ENCODE results near the gene PALM3.
"Not testable (repeated sequence)": the region's sequence is repeated elsewhere in the genome, so short reads cannot be mapped to it uniquely, and the experiment has no call there.

Gene PALM3

GRCh38 chr19:14050512-14050911 is 11.4 kb downstream of the PALM3 start:
- H3K4me3 ChIP-seq (ENCODE audit: low read depth, low read length), result no peak overlapping the region
- no peaks in the 10 kb centered on the region for H3K36me3 ChIP-seq (replicated peaks)
- DNase-seq, result no peak
- in situ Hi-C loops (cut with HindIII; ENCODE audit: low pct_ligation_motif_present, low sequenced_read_pairs), result no loop called here
- no peaks in the 10 kb centered on the region for H3K27me3 ChIP-seq (replicated peaks)
- TF ChIP-seq CTCF (IDR thresholded peaks at IDR 0.05; ENCODE audit: low read depth, low read length, missing control alignments), result no peak
- no peak overlapping the region for H3K27ac ChIP-seq

- Histone ChIP-seq H3K27me3 (replicated peaks) (no peaks in the 10 kb centered on the region), H3K4me3 (ENCODE audit: low read depth, low read length) (no peak overlapping the region), H3K36me3 (replicated peaks) (no peaks in the 10 kb centered on the region), H3K27ac (no peak overlapping the region)
- in situ Hi-C loops (cut with HindIII; ENCODE audit: low pct_ligation_motif_present, low sequenced_read_pairs), result no loop called here
- TF ChIP-seq CTCF (IDR thresholded peaks at IDR 0.05; ENCODE audit: low read depth, low read length, missing control alignments), result peak; percentile 96
- peak; percentile 16 for DNase-seq
Measured at GRCh38 chr19:14048443-14049153, 13.3 kb downstream of the PALM3 start.

- H3K27ac ChIP-seq; H3K4me3 ChIP-seq (ENCODE audit: low read depth, low read length); H3K27me3 ChIP-seq (replicated peaks); in situ Hi-C loops (cut with HindIII; ENCODE audit: low pct_ligation_motif_present, low sequenced_read_pairs); DNase-seq; H3K36me3 ChIP-seq (replicated peaks): not testable (repeated sequence)
Measured at GRCh38 chr19:14047866-14048265, 14.0 kb downstream of the PALM3 start.

GRCh38 chr19:14042659-14043608 is 18.9 kb downstream of the PALM3 start:
- H3K27ac ChIP-seq; H3K4me3 ChIP-seq (ENCODE audit: low read depth, low read length); in situ Hi-C loops (cut with HindIII; ENCODE audit: low pct_ligation_motif_present, low sequenced_read_pairs); H3K27me3 ChIP-seq (replicated peaks); H3K36me3 ChIP-seq (replicated peaks): not testable (repeated sequence)
- peak; percentile 65 for DNase-seq
- TF ChIP-seq CTCF (IDR thresholded peaks at IDR 0.05; ENCODE audit: low read depth, low read length, missing control alignments), result peak; percentile 71

GRCh38 chr19:14039181-14039580 is 22.7 kb downstream of the PALM3 start:
- Histone ChIP-seq H3K36me3 (replicated peaks) (no peaks in the 10 kb centered on the region), H3K4me3 (ENCODE audit: low read depth, low read length) (no peak overlapping the region), H3K27me3 (replicated peaks) (no peaks in the 10 kb centered on the region), H3K27ac (no peak overlapping the region)
- no peak for DNase-seq
- TF ChIP-seq CTCF (IDR thresholded peaks at IDR 0.05; ENCODE audit: low read depth, low read length, missing control alignments), result no peak
- in situ Hi-C loops (cut with HindIII; ENCODE audit: low pct_ligation_motif_present, low sequenced_read_pairs), result no loop called here

- in situ Hi-C loops (cut with HindIII; ENCODE audit: low pct_ligation_motif_present, low sequenced_read_pairs), result no loop called here
- no peak overlapping the region for H3K4me3 ChIP-seq (ENCODE audit: low read depth, low read length)
- peak; percentile 13 for DNase-seq
- TF ChIP-seq CTCF (IDR thresholded peaks at IDR 0.05; ENCODE audit: low read depth, low read length, missing control alignments), result no peak
- no peaks in the 10 kb centered on the region for H3K27me3 ChIP-seq (replicated peaks)
- no peaks in the 10 kb centered on the region for H3K36me3 ChIP-seq (replicated peaks)
- no peak overlapping the region for H3K27ac ChIP-seq
Measured at GRCh38 chr19:14035706-14036105, 26.2 kb downstream of the PALM3 start.

Measured in brain microvascular endothelial cell (primary cell).